ENCODE measurements around the gene RTN4RL1. TPM values are rescaled to one million over a fixed set of nuclear protein-coding genes. Genes with fewer than 3 reads are reported as not detected.

Gene RTN4RL1
- total and polyA plus RNA-seq, 2 of the 4 experiments (the other 2 are of a cell fraction), result under 0.01 to 0.03 TPM

DNA sequence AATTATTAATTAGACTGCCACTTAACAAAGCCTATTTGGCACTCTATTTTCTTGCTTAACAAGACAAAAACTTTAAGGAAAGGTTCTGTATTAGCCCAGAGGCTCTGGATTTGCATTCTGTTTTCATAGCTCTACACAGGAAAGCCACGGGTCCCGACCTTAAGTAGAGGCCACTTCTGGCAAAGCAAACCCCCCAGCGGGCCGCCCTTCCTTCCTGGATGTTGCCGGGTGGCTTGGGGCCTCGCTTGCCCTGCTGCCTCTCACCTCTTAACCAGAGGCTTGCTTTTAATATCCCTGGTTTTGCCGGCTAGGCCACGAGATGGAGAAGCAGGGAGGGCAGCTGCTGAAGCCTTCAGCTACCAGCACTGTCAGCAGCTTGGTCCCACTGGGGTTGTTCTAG lies 4.4 kb downstream of the RTN4RL1 start:
- no peak overlapping the region for H3K27ac ChIP-seq (ENCODE audit: insufficient read depth, low read length)
- no peak overlapping the region for H4K5ac ChIP-seq (ENCODE audit: low read depth, low read length)
- H3K4me2 ChIP-seq (ENCODE audit: low read depth, low read length), result no peak overlapping the region
- no peak overlapping the region for H2BK120ac ChIP-seq (ENCODE audit: low read depth, low read length)
- peaks cover 85% of the 10 kb centered on the region for H3K27me3 ChIP-seq (ENCODE audit: control insufficient read depth, insufficient read depth, low read length)
- no peak overlapping the region for H2AK9ac ChIP-seq (replicated peaks; ENCODE audit: low read depth, low read length, poor library complexity)
- H3K79me1 ChIP-seq (ENCODE audit: low read depth in 1 of 2, low read length in 2 of 2), result no peaks in the 10 kb centered on the region
- H3K4me1 ChIP-seq (ENCODE audit: control insufficient read depth, insufficient read depth, low read length), result peaks cover 1% of the 10 kb centered on the region; the same call in 1 of the 2 replicates
- TF ChIP-seq MAFK (IDR thresholded peaks at IDR 0.05; ENCODE audit: low read depth, low read length), result no peak
- no peak for TF ChIP-seq CHD1 (IDR thresholded peaks at IDR 0.05; ENCODE audit: low read depth, low read length)
- TF ChIP-seq SMC3 (IDR thresholded peaks at IDR 0.05; ENCODE audit: low read depth, low read length), result no peak
- TF ChIP-seq, protein P1, sequence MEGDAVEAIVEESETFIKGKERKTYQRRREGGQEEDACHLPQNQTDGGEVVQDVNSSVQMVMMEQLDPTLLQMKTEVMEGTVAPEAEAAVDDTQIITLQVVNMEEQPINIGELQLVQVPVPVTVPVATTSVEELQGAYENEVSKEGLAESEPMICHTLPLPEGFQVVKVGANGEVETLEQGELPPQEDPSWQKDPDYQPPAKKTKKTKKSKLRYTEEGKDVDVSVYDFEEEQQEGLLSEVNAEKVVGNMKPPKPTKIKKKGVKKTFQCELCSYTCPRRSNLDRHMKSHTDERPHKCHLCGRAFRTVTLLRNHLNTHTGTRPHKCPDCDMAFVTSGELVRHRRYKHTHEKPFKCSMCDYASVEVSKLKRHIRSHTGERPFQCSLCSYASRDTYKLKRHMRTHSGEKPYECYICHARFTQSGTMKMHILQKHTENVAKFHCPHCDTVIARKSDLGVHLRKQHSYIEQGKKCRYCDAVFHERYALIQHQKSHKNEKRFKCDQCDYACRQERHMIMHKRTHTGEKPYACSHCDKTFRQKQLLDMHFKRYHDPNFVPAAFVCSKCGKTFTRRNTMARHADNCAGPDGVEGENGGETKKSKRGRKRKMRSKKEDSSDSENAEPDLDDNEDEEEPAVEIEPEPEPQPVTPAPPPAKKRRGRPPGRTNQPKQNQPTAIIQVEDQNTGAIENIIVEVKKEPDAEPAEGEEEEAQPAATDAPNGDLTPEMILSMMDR (conservative IDR thresholded peaks at IDR 0.05; ENCODE audit: low read depth, low read length), result no peak
- TF ChIP-seq RFX5 (IDR thresholded peaks at IDR 0.05; ENCODE audit: low read depth, low read length), result no peak
- TF ChIP-seq CEBPB (IDR thresholded peaks at IDR 0.05; ENCODE audit: low read depth, low read length), result no peak
- TF ChIP-seq, protein P2, sequence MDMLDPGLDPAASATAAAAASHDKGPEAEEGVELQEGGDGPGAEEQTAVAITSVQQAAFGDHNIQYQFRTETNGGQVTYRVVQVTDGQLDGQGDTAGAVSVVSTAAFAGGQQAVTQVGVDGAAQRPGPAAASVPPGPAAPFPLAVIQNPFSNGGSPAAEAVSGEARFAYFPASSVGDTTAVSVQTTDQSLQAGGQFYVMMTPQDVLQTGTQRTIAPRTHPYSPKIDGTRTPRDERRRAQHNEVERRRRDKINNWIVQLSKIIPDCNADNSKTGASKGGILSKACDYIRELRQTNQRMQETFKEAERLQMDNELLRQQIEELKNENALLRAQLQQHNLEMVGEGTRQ (IDR thresholded peaks at IDR 0.05; ENCODE audit: low read depth, low read length), result no peak
- TF ChIP-seq, protein P3, sequence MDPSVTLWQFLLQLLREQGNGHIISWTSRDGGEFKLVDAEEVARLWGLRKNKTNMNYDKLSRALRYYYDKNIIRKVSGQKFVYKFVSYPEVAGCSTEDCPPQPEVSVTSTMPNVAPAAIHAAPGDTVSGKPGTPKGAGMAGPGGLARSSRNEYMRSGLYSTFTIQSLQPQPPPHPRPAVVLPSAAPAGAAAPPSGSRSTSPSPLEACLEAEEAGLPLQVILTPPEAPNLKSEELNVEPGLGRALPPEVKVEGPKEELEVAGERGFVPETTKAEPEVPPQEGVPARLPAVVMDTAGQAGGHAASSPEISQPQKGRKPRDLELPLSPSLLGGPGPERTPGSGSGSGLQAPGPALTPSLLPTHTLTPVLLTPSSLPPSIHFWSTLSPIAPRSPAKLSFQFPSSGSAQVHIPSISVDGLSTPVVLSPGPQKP (IDR thresholded peaks at IDR 0.05; ENCODE audit: borderline replicate concordance, low read depth, low read length), result no peak
- TF ChIP-seq BHLHE40 (IDR thresholded peaks at IDR 0.05; ENCODE audit: low read depth, low read length), result no peak
- TF ChIP-seq NFE2L2 (IDR thresholded peaks at IDR 0.05; ENCODE audit: low read depth, low read length), result no peak
- no peak for TF ChIP-seq MAZ (IDR thresholded peaks at IDR 0.05; ENCODE audit: borderline replicate concordance, low read depth, low read length)
- TF ChIP-seq RCOR1 (IDR thresholded peaks at IDR 0.05; ENCODE audit: insufficient replicate concordance, low read length), result no peak
- TF ChIP-seq MXI1 (IDR thresholded peaks at IDR 0.05; ENCODE audit: borderline replicate concordance, low read depth, low read length), result no peak
- no peak for TF ChIP-seq POLR2A (IDR thresholded peaks at IDR 0.05; ENCODE audit: low read depth, low read length)
- TF ChIP-seq RAD21 (IDR thresholded peaks at IDR 0.05; ENCODE audit: low read length), result no peak
- no peak for TF ChIP-seq FOS (IDR thresholded peaks at IDR 0.05; ENCODE audit: low read depth, low read length)
- POLR2A ChIA-PET (ENCODE audit: unreplicated experiment), result no interaction called here
- H3K36me3 ChIP-seq (ENCODE audit: control insufficient read depth, insufficient read depth, low read length), result no peaks in the 10 kb centered on the region
- H4K20me1 ChIP-seq (ENCODE audit: insufficient read depth, low read length), result no peaks in the 10 kb centered on the region; the same call in 1 of the 2 replicates
- H2AK5ac ChIP-seq (ENCODE audit: low read depth, low read length), result no peak overlapping the region
- H3K9me3 ChIP-seq (ENCODE audit: control insufficient read depth, insufficient read depth, low read length), result no peaks in the 10 kb centered on the region
- no peak overlapping the region for H3K14ac ChIP-seq (replicated peaks; ENCODE audit: low read depth, low read length)
- no peak overlapping the region for H3K23ac ChIP-seq (ENCODE audit: low read depth, low read length)
- no peak overlapping the region for H4K91ac ChIP-seq (ENCODE audit: insufficient read depth, low read depth, low read length)
- 44% methylated on average over 6 of the region's 8 CpGs; no CpG with 5 or more reads in 1 of the 2 experiments for WGBS, 2 experiments (ENCODE audit: extremely low coverage in 2 of 2, insufficient read length in 1 of 2)
- in situ Hi-C loops (cut with MboI; ENCODE audit: low sequenced_read_pairs) (no loop called here), intact Hi-C loops (cut with micrococcal nuclease) (no loop called here), dilution Hi-C loops (cut with HindIII; ENCODE audit: low sequenced_read_pairs, unreplicated experiment) (no loop called here)
- ATAC-seq (ENCODE audit: low read depth) (no peak), DNase-seq (no peak)
- no peaks in the 10 kb centered on the region for H3K9me1 ChIP-seq (ENCODE audit: insufficient read depth, low read length)
- no peak overlapping the region for H3K4me3 ChIP-seq (ENCODE audit: insufficient read depth, low read depth, low read length)
- H2AFZ ChIP-seq (replicated peaks; ENCODE audit: low read length, poor library complexity), result no peak overlapping the region
- CTCF ChIA-PET, result interaction anchor here (1.0 kb wide), 1 partner anchor 8 kb away, joined by 5 read pairs; no protein-coding TSS in a partner anchor
- H3K4ac ChIP-seq (ENCODE audit: low read depth, low read length), result no peak overlapping the region
- H2BK15ac ChIP-seq (ENCODE audit: low read depth, low read length), result no peak overlapping the region
- no peak overlapping the region for H3K9ac ChIP-seq (ENCODE audit: low read depth, low read length)
- H4K8ac ChIP-seq (ENCODE audit: low read depth in 2 of 2, low read length in 2 of 2), result no peak overlapping the region
- no TSS peak for BruUV-seq (replicated peaks)
- H3K56ac ChIP-seq (ENCODE audit: extremely low read depth, insufficient read depth, low read length), result no peak overlapping the region
- no peak overlapping the region for H2BK20ac ChIP-seq (ENCODE audit: low read depth, low read length)
- no peak overlapping the region for H2BK5ac ChIP-seq (ENCODE audit: low read depth, low read length, poor library complexity, severe bottlenecking)
- H3K18ac ChIP-seq (ENCODE audit: low read depth, low read length), result no peak overlapping the region
